ENCODE results near the gene TM7SF2. TPM values are rescaled to one million over a fixed set of nuclear protein-coding genes. Genes with fewer than 3 reads are reported as not detected.

Gene TM7SF2
- total and polyA plus RNA-seq, 2 of the 13 experiments (the other 11 are each of a cell fraction or from before 2014, with no cell fraction given) = 56.0 to 66.9 TPM

DNA sequence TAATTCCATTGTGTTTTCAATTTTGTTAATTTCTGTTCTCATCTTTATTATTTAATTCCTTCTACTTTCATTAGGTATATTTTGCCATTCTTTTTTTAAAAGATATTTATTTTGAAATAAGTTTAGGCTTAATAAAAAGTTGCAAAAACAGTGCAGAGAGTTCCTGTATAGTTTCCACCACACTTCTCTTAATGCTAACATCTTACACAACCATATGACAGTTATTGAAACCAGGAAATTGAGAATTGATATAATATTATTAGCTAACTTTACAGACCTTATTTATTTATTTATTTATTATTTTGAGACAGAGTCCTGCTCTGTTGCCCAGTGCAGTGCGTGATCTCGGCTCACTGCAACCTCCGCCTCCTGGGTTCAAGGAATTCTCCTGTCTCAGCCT lies 44.6 kb downstream of the TM7SF2 start (continued):
- no peak for TF ChIP-seq ZSCAN12 (CRISPR knock-in tag; IDR thresholded peaks at IDR 0.05)

DNA sequence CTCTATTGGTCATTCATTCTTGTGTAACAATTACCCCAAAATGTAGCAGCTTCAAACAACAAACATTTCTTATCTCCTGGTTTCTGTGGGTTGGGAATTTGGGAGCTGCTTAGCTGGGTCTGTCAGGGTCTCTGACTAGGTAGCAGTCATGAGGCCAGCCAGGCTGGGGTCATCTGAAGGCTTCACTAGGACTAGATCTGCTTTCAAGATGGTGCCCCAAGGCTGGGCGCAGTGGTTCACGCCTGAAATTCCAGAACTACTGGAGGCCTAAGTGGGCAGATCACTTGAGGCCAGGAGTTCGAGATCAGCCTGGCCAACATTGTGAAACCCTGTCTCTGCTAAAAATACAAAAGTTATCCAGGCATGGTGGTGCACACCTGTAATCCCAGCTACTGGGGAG lies 45.3 kb downstream of the TM7SF2 start:
- no peaks in the 10 kb centered on the region for H3K27me3 ChIP-seq (ENCODE audit: control insufficient read depth in 1 of 2, insufficient read depth in 2 of 2, low read length in 2 of 2)
- H3K79me2 ChIP-seq (ENCODE audit: insufficient read depth, low read length) = no peaks in the 10 kb centered on the region
- WGBS (ENCODE audit: low lambda C conversion rate) = 20% methylated on average over 1 of the region's 3 CpGs
- H3K4me1 ChIP-seq (ENCODE audit: insufficient read depth, low read length) = peaks cover 17% of the 10 kb centered on the region
- no peak overlapping the region for H3K4me3 ChIP-seq (replicated peaks in 1 of 3; ENCODE audit: insufficient read depth in 1 of 3, low read depth in 2 of 3, low read length in 3 of 3)
- no peaks in the 10 kb centered on the region for H3K9me3 ChIP-seq (ENCODE audit: low read length)
- H3K4me2 ChIP-seq (ENCODE audit: low read depth, low read length) = no peak overlapping the region
- no peaks in the 10 kb centered on the region for H4K20me1 ChIP-seq (ENCODE audit: insufficient read depth, low read length)
- no TSS peak for BruUV-seq (replicated peaks)
- H3K27ac ChIP-seq (ENCODE audit: extremely low read length, insufficient read depth, low read length) = no peak overlapping the region
- in situ Hi-C loops (cut with HindIII; ENCODE audit: extremely low pct_ligation_motif_present, low pct_unique_long_range_greater_than_20kb) = no loop called here
- no peak for FAIRE-seq
- no peak overlapping the region for H3K9ac ChIP-seq (ENCODE audit: insufficient read depth, low read depth, low read length)
- CTCF ChIA-PET (ENCODE audit: low intra/inter-chr PET ratio, low total read pairs) = no interaction called here
- no peak for TF ChIP-seq CBX5 (CRISPR knock-in tag; IDR thresholded peaks at IDR 0.05; ENCODE audit: borderline replicate concordance)
- TF ChIP-seq TCF12 (IDR thresholded peaks at IDR 0.05) = no peak
- no peak for TF ChIP-seq TCF12 (CRISPR knock-in tag; IDR thresholded peaks at IDR 0.05)
- no peak for TF ChIP-seq POLR2G (IDR thresholded peaks at IDR 0.05; ENCODE audit: low read depth, low read length)
- no peak for TF ChIP-seq MLXIP (CRISPR knock-in tag; IDR thresholded peaks at IDR 0.05; ENCODE audit: borderline replicate concordance)
- no peak for TF ChIP-seq ZNF282 (IDR thresholded peaks at IDR 0.05; ENCODE audit: partially characterized antibody)
- no peak for TF ChIP-seq DMAP1 (CRISPR knock-in tag; IDR thresholded peaks at IDR 0.05)
- TF ChIP-seq CREB3 (CRISPR knock-in tag; IDR thresholded peaks at IDR 0.05) = no peak
- TF ChIP-seq, protein P1, sequence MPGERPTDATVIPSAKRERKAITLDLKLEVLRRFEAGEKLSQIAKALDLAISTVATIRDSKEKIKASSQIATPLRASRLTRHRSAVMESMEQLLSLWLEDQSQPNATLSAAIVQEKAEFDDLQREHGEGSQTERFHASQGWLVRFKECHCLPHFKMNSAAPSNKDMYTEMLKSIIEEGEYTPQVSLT (CRISPR knock-in tag; IDR thresholded peaks at IDR 0.05; ENCODE audit: borderline replicate concordance, low read depth) = no peak
- TF ChIP-seq ZNF557 (CRISPR knock-in tag; IDR thresholded peaks at IDR 0.05) = no peak
- no peaks in the 10 kb centered on the region for H3K36me3 ChIP-seq (replicated peaks in 1 of 2; ENCODE audit: control insufficient read depth in 1 of 2, insufficient read depth in 2 of 2, low read length in 2 of 2)
- intact Hi-C loops (cut with micrococcal nuclease; ENCODE audit: unreplicated experiment) = no loop called here
- H2AFZ ChIP-seq (ENCODE audit: low read length) = no peak overlapping the region
- POLR2A ChIA-PET = interaction anchor here (1.8 kb wide), 1 partner anchor 22 kb away, joined by 8 read pairs; no protein-coding TSS in a partner anchor
- no peak for ATAC-seq
- DNase-seq (ENCODE audit: low spot score) = no peak

All from HepG2 (cell line).